GM12878 (cell line): Measurements from ENCODE around the gene RBMS1. TPM values are rescaled to one million over a fixed set of nuclear protein-coding genes. Genes with fewer than 3 reads are reported as not detected.

Experiments
- ATAC-seq: fragments of 200-7000 bp; cut with Tn5 transposase; 3 replicates; pipeline ENCODE4 v1.9.1; 2020; ENCODE audit warnings: mild to moderate bottlenecking, moderate library complexity
- BruUV-seq: library from RNA; stranded (reverse); fragments of 400-500 nt; replicated peaks from 2 replicates; lab custom pipeline; 2021; lab: Mats Ljungman, UMichigan
- CTCF ChIA-PET: fragments of 300-600 bp; sonication (Branson Sonifier 250); formaldehyde crosslinking; extraction: SDS; loops from one replicate; lab custom pipeline; 2021; ENCODE audit warnings: inconsistent platforms; lab: Yijun Ruan, JAX
- POLR2A ChIA-PET: fragments of 350-600 bp; formaldehyde crosslinking; extraction: SDS; loops from one replicate; lab custom pipeline; 2021; ENCODE audit warnings: inconsistent platforms; lab: Charles Lee
- RAD21 ChIA-PET: fragments of 300-600 bp; sonication (Branson Sonifier 250); formaldehyde crosslinking; loops from one replicate; lab custom pipeline; 2023; ENCODE audit warnings: antibody characterized with exemption; ENCODE audit not compliant: unreplicated experiment; lab: Charles Lee
- SMC1A ChIA-PET: fragments of 300-600 bp; sonication (Branson Sonifier 250); formaldehyde crosslinking; loops from one replicate; lab custom pipeline; 2023; ENCODE audit not compliant: unreplicated experiment, uncharacterized antibody; lab: Charles Lee
- DNase-seq: peaks from one replicate; pipeline ENCODE4 v3.0.0-alpha.2; 2011; ENCODE audit warnings: low read depth, low spot score
- FAIRE-seq: peaks from 3 replicates; lab custom pipeline; 2011; peaks lifted over from hg19 to GRCh38; lab: Jason Lieb, UNC
- H2AFZ ChIP-seq: 2 replicates; pipeline ENCODE4 v1.6.0; 2011; ENCODE audit warnings: low read depth, low read length, control low read depth; ENCODE audit not compliant: control insufficient read depth
- H3K27ac ChIP-seq: 2 replicates; pipeline ENCODE4 v1.5.1; 2011; ENCODE audit warnings: control low read depth; ENCODE audit not compliant: control insufficient read depth, insufficient read depth
- H3K27me3 ChIP-seq, 2 experiments: replicated peaks in 1 of 2; 2 replicates each; pipeline versions ENCODE4 v1.6.0 to v1.6.1; 2011; ENCODE audit warnings: low read length in 1 of 2; ENCODE audit not compliant: control insufficient read depth in 2 of 2, insufficient read depth in 2 of 2
- H3K36me3 ChIP-seq, 2 experiments: 2 replicates each; pipeline ENCODE4 v1.5.1; 2011; ENCODE audit warnings: low read length in 1 of 2; ENCODE audit not compliant: control insufficient read depth in 2 of 2, insufficient read depth in 2 of 2
- H3K4me1 ChIP-seq: 2 replicates; pipeline ENCODE4 v1.6.1; 2011; ENCODE audit warnings: mild to moderate bottlenecking, low read length, moderate library complexity, mixed read lengths; ENCODE audit not compliant: control insufficient read depth, insufficient read depth
- H3K4me2 ChIP-seq: 2 replicates; pipeline ENCODE4 v1.6.0; 2011; ENCODE audit warnings: control low read depth; ENCODE audit not compliant: control insufficient read depth, insufficient read depth
- H3K4me3 ChIP-seq: fragments of 200-600 bp; sonication (generic); 2 replicates; pipeline ENCODE4 v1.5.1; 2016
- H3K79me2 ChIP-seq: 2 replicates; pipeline ENCODE4 v1.6.0; 2011; ENCODE audit warnings: low read length; ENCODE audit not compliant: control insufficient read depth, insufficient read depth
- H3K9ac ChIP-seq: 2 replicates; pipeline ENCODE4 v1.8.0; 2011; ENCODE audit warnings: low read length, control low read depth, mixed read lengths; ENCODE audit not compliant: control insufficient read depth, insufficient read depth
- H3K9me3 ChIP-seq: replicated peaks from 3 replicates; pipeline ENCODE4 v1.5.1; 2011; ENCODE audit warnings: mild to moderate bottlenecking, low read length; ENCODE audit not compliant: control insufficient read depth, insufficient read depth
- H4K20me1 ChIP-seq: 2 replicates; pipeline ENCODE4 v1.6.0; 2011; ENCODE audit not compliant: control insufficient read depth, insufficient read depth
- CBFB ChIP-seq: IDR thresholded peaks from 2 replicates; pipeline ENCODE4 v1.6.1; 2016; ENCODE audit warnings: antibody characterized with exemption, low read depth
- GABPA ChIP-seq: IDR thresholded peaks from 2 replicates; pipeline ENCODE4 v1.6.1; 2014; ENCODE audit warnings: antibody characterized with exemption, low read depth, mild to moderate bottlenecking, inconsistent platforms
- MTA2 ChIP-seq: fragments of 450-650 bp; IDR thresholded peaks from 2 replicates; pipeline ENCODE4 v1.6.1; 2016; ENCODE audit warnings: low read depth, mild to moderate bottlenecking, moderate library complexity
- NFYA ChIP-seq: IDR thresholded peaks from 2 replicates; pipeline ENCODE4 v1.6.1; 2011; ENCODE audit warnings: low read depth, mild to moderate bottlenecking, low read length, improper control_type of control experiment, borderline replicate concordance
- NR2F1 ChIP-seq: fragments of 450-650 bp; conservative IDR thresholded peaks from 2 replicates; pipeline ENCODE4 v1.6.1; 2017; ENCODE audit warnings: mild to moderate bottlenecking
- YBX1 ChIP-seq: fragments of 450-650 bp; IDR thresholded peaks from 2 replicates; pipeline ENCODE4 v1.6.1; 2016; ENCODE audit warnings: antibody characterized with exemption
- WGBS: methylation state at CpG from one replicate; pipeline ENCODE4 v1.1.6; 2016; ENCODE audit warnings: low lambda C conversion rate; ENCODE audit not compliant: insufficient replicate concordance, insufficient coverage; ENCODE audit errors: missing lambda C conversion rate; 5-methylcytosine and 5-hydroxymethylcytosine counted together
- in situ Hi-C: fragments of 300-500 bp; cut with MboI; formaldehyde crosslinking; loops from 9 replicates; pipeline ENCODE4 v1.14.3; 2018; ENCODE audit warnings: mixed read lengths
- intact Hi-C: fragments of 100-400 bp; cut with micrococcal nuclease; formaldehyde crosslinking; loops from one replicate; pipeline ENCODE4 v1.14.2; 2022; ENCODE audit not compliant: unreplicated experiment
- polyA plus RNA-seq, 11 experiments: library from polyadenylated mRNA; depleted of rRNA in 4 of 11; unstranded in 6 of 11; stranded (reverse) in 5 of 11; fragments of >200 nt; fragmentation: Nextera tagmentation in 4 of 11; fragmentation: Illumina TruSeq in 1 of 11; extraction: Ambion mirVana in 4 of 11; extraction: Trizol in 1 of 11; gene quantifications; 1 replicate in 1 of 11; 2 replicates in 10 of 11; pipeline versions ENCODE4 v1.2.1 to v1.2.3, GENCODE V29; 2011 to 2016; ENCODE audit warnings: inconsistent platforms in 2 of 11, missing spikeins in 2 of 11, low read depth in 1 of 11
- total RNA-seq, 4 experiments: library from RNA; depleted of rRNA in 3 of 4; stranded (reverse); fragments of >200 nt in 3 of 4; fragmentation: Illumina TruSeq in 1 of 4; extraction: Trizol in 1 of 4; gene quantifications; 2 replicates each; pipeline versions ENCODE4 v1.2.1 to v1.2.3, GENCODE V29; 2013 to 2021
- TF ChIP-seq, protein P1 (sequence below): IDR thresholded peaks from 2 replicates; pipeline ENCODE4 v1.6.1; 2011; ENCODE audit warnings: low read depth, mild to moderate bottlenecking, low read length, moderate library complexity, borderline replicate concordance; ENCODE audit errors: extremely low read depth
- TF ChIP-seq, protein P2 (sequence below): fragments of 450-650 bp; IDR thresholded peaks from 2 replicates; pipeline ENCODE4 v1.6.1; 2017; ENCODE audit warnings: borderline replicate concordance
- TF ChIP-seq, protein P3 (sequence below): fragments of 450-650 bp; IDR thresholded peaks from 2 replicates; pipeline ENCODE4 v1.6.1; 2016; ENCODE audit warnings: mild to moderate bottlenecking
- TF ChIP-seq, protein P4 (sequence below): fragments of 450-650 bp; conservative IDR thresholded peaks from 2 replicates; pipeline ENCODE4 v1.6.1; 2017; ENCODE audit warnings: mild to moderate bottlenecking, moderate library complexity
- TF ChIP-seq, protein P5 (sequence below): fragments of 450-650 bp; IDR thresholded peaks from 2 replicates; pipeline ENCODE4 v1.6.1; 2017; ENCODE audit warnings: mild to moderate bottlenecking, moderate library complexity
- TF ChIP-seq, protein P6 (sequence below): IDR thresholded peaks from 2 replicates; pipeline ENCODE4 v1.6.1; 2011; ENCODE audit warnings: borderline replicate concordance, low read depth, mild to moderate bottlenecking, moderate library complexity, mixed read lengths, low read length; ENCODE audit not compliant: insufficient read depth; ENCODE audit errors: extremely low read length

Gene RBMS1
- total and polyA plus RNA-seq, 10 of the 15 experiments (the other 5 are each of a cell fraction or from before 2014, with no cell fraction given): 0.04 to 0.31 (median 0.17) TPM; not detected in 1

DNA sequence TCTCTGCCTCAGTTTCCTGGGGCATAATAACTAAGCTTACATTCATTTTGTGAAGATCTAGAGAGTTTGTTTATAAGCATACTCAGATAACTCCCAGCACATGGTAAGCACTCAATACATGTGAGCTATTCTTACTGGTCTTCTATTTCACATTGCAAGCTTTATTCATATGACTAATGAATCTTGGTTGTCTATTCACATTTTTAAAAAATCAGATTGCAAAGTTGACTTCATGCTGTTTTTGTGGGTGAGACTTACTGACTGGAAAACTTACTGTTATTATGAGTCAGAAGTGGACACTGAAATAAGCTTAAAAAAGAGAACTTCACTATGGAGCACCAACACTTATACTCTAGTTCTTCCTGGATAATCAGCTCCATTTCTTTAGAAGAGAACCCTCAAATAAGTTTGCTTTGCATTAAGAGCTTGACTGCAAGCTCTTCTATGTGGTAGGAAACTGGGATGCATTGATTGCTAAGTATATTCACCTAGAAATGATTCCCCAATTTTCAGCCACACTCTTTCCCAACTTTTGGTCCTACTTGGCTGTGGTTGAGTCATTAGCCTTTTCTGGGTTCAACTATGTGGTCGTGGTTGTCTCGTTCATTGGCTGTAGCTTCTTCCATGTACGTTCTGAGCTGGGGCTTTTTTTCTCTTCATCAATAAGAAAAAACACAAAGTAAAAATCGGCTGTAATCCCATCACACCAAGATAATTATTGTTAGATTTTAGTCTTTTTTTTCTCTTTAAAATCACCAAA, 29.5 kb upstream of the RBMS1 start:
- H3K27ac ChIP-seq: no peak overlapping the region
- 3% methylated on average over 4 of the region's 4 CpGs for WGBS
- H4K20me1 ChIP-seq: no peaks in the 10 kb centered on the region
- BruUV-seq: no TSS peak
- H3K27me3 ChIP-seq: no peaks in the 10 kb centered on the region
- ChIA-PET CTCF (interaction anchor here (0.8 to 1.3 kb wide), 3 partner anchors 16 to 399 kb away, joined by 3 read pairs; no protein-coding TSS in a partner anchor), POLR2A (no interaction called here)
- TF ChIP-seq CBFB: no peak
- TF ChIP-seq, protein P1, sequence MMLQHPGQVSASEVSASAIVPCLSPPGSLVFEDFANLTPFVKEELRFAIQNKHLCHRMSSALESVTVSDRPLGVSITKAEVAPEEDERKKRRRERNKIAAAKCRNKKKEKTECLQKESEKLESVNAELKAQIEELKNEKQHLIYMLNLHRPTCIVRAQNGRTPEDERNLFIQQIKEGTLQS: no peak
- TF ChIP-seq NR2F1: no peak
- no peak for TF ChIP-seq NFYA
- TF ChIP-seq, protein P2, sequence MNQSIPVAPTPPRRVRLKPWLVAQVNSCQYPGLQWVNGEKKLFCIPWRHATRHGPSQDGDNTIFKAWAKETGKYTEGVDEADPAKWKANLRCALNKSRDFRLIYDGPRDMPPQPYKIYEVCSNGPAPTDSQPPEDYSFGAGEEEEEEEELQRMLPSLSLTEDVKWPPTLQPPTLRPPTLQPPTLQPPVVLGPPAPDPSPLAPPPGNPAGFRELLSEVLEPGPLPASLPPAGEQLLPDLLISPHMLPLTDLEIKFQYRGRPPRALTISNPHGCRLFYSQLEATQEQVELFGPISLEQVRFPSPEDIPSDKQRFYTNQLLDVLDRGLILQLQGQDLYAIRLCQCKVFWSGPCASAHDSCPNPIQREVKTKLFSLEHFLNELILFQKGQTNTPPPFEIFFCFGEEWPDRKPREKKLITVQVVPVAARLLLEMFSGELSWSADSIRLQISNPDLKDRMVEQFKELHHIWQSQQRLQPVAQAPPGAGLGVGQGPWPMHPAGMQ: no peak
- TF ChIP-seq, protein P3, sequence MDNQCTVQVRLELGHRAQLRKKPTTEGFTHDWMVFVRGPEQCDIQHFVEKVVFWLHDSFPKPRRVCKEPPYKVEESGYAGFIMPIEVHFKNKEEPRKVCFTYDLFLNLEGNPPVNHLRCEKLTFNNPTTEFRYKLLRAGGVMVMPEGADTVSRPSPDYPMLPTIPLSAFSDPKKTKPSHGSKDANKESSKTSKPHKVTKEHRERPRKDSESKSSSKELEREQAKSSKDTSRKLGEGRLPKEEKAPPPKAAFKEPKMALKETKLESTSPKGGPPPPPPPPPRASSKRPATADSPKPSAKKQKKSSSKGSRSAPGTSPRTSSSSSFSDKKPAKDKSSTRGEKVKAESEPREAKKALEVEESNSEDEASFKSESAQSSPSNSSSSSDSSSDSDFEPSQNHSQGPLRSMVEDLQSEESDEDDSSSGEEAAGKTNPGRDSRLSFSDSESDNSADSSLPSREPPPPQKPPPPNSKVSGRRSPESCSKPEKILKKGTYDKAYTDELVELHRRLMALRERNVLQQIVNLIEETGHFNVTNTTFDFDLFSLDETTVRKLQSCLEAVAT: no peak
- TF ChIP-seq, protein P4, sequence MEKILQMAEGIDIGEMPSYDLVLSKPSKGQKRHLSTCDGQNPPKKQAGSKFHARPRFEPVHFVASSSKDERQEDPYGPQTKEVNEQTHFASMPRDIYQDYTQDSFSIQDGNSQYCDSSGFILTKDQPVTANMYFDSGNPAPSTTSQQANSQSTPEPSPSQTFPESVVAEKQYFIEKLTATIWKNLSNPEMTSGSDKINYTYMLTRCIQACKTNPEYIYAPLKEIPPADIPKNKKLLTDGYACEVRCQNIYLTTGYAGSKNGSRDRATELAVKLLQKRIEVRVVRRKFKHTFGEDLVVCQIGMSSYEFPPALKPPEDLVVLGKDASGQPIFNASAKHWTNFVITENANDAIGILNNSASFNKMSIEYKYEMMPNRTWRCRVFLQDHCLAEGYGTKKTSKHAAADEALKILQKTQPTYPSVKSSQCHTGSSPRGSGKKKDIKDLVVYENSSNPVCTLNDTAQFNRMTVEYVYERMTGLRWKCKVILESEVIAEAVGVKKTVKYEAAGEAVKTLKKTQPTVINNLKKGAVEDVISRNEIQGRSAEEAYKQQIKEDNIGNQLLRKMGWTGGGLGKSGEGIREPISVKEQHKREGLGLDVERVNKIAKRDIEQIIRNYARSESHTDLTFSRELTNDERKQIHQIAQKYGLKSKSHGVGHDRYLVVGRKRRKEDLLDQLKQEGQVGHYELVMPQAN: no peak
- no peak for TF ChIP-seq GABPA
- TF ChIP-seq, protein P5, sequence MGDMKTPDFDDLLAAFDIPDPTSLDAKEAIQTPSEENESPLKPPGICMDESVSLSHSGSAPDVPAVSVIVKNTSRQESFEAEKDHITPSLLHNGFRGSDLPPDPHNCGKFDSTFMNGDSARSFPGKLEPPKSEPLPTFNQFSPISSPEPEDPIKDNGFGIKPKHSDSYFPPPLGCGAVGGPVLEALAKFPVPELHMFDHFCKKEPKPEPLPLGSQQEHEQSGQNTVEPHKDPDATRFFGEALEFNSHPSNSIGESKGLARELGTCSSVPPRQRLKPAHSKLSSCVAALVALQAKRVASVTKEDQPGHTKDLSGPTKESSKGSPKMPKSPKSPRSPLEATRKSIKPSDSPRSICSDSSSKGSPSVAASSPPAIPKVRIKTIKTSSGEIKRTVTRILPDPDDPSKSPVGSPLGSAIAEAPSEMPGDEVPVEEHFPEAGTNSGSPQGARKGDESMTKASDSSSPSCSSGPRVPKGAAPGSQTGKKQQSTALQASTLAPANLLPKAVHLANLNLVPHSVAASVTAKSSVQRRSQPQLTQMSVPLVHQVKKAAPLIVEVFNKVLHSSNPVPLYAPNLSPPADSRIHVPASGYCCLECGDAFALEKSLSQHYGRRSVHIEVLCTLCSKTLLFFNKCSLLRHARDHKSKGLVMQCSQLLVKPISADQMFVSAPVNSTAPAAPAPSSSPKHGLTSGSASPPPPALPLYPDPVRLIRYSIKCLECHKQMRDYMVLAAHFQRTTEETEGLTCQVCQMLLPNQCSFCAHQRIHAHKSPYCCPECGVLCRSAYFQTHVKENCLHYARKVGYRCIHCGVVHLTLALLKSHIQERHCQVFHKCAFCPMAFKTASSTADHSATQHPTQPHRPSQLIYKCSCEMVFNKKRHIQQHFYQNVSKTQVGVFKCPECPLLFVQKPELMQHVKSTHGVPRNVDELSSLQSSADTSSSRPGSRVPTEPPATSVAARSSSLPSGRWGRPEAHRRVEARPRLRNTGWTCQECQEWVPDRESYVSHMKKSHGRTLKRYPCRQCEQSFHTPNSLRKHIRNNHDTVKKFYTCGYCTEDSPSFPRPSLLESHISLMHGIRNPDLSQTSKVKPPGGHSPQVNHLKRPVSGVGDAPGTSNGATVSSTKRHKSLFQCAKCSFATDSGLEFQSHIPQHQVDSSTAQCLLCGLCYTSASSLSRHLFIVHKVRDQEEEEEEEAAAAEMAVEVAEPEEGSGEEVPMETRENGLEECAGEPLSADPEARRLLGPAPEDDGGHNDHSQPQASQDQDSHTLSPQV: no peak
- TF ChIP-seq, protein P6, sequence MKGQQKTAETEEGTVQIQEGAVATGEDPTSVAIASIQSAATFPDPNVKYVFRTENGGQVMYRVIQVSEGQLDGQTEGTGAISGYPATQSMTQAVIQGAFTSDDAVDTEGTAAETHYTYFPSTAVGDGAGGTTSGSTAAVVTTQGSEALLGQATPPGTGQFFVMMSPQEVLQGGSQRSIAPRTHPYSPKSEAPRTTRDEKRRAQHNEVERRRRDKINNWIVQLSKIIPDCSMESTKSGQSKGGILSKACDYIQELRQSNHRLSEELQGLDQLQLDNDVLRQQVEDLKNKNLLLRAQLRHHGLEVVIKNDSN: no peak
- no peak for TF ChIP-seq YBX1
- no peak for TF ChIP-seq MTA2
- TF ChIP-seq, all 136 proteins: peak for 0
- ChIA-PET RAD21 (no interaction called here), SMC1A (interaction anchor here (0.8 kb wide), 2 partner anchors 93 to 313 kb away, joined by 3 read pairs; no protein-coding TSS in a partner anchor)
- ATAC-seq (no peak), DNase-seq (no peak), FAIRE-seq (no peak)
- in situ Hi-C loops (no loop called here), intact Hi-C loops (no loop called here)
- Histone ChIP-seq H3K4me2 (no peak overlapping the region), H3K79me2 (no peaks in the 10 kb centered on the region), H3K4me3 (no peak overlapping the region), H3K9me3 (no peaks in the 10 kb centered on the region), H2AFZ (no peak overlapping the region), H3K36me3 (no peaks in the 10 kb centered on the region), H3K4me1 (no peaks in the 10 kb centered on the region), H3K9ac (no peak overlapping the region)
